ENCODE measurements around the gene TSPEAR. TPM values are rescaled to one million over a fixed set of nuclear protein-coding genes. Genes with fewer than 3 reads are reported as not detected.

TSPEAR gene
- total RNA-seq, 2 donors from 2014 or later, result 1.5 to 6.0 TPM

GRCh38 chr21:44478124-44478800, 233.1 kb downstream of the TSPEAR start:
- DNase-seq, result no peak
- Histone ChIP-seq H3K4me1 (ENCODE audit: control insufficient read depth, insufficient read depth, low read length) (no peaks in the 10 kb centered on the region), H3K9me3 (ENCODE audit: control insufficient read depth, low read length) (peaks cover 10% of the 10 kb centered on the region), H3K27me3 (ENCODE audit: control insufficient read depth, insufficient read depth, low read length, poor library complexity, severe bottlenecking) (no peaks in the 10 kb centered on the region), H3K9ac (ENCODE audit: extremely low read depth, low read length, poor library complexity, severe bottlenecking) (no peak overlapping the region), H3K4me3 (ENCODE audit: low read length) (no peak overlapping the region), H3K36me3 (ENCODE audit: control insufficient read depth, insufficient read depth, low read length) (peaks cover 46% of the 10 kb centered on the region), H3K27ac (ENCODE audit: low read depth, low read length) (no peak overlapping the region)
- H3K4me3 Mint-ChIP-seq, result no peak overlapping the region
- 92 to 95% methylated on average over 15 to 16 of the region's 16 CpGs for WGBS, 2 experiments (ENCODE audit: insufficient coverage in 1 of 2, insufficient read length in 1 of 2)
- no peaks in the 10 kb centered on the region for H3K27me3 Mint-ChIP-seq (ENCODE audit: insufficient read depth)
- H3K4me1 Mint-ChIP-seq, result peaks cover 9% of the 10 kb centered on the region
- H3K9me3 Mint-ChIP-seq, result peaks cover 17% of the 10 kb centered on the region
- no peak overlapping the region for H3K27ac Mint-ChIP-seq
- TF ChIP-seq CTCF (conservative IDR thresholded peaks at IDR 0.05), result no peak
- peaks cover 7% of the 10 kb centered on the region for H3K36me3 Mint-ChIP-seq (ENCODE audit: low read depth)

- Histone ChIP-seq H3K36me3 (ENCODE audit: control insufficient read depth, insufficient read depth, low read length) (peaks cover 48% of the 10 kb centered on the region), H3K9ac (ENCODE audit: extremely low read depth, low read length, poor library complexity, severe bottlenecking) (no peak overlapping the region), H3K9me3 (ENCODE audit: control insufficient read depth, low read length) (peaks cover 5% of the 10 kb centered on the region), H3K4me1 (ENCODE audit: control insufficient read depth, insufficient read depth, low read length) (no peaks in the 10 kb centered on the region), H3K27ac (ENCODE audit: low read depth, low read length) (no peak overlapping the region), H3K4me3 (ENCODE audit: low read length) (no peak overlapping the region), H3K27me3 (ENCODE audit: control insufficient read depth, insufficient read depth, low read length, poor library complexity, severe bottlenecking) (no peaks in the 10 kb centered on the region)
- H3K27me3 Mint-ChIP-seq (ENCODE audit: insufficient read depth), result no peaks in the 10 kb centered on the region
- 89 to 94% methylated on average over 7 of the region's 7 CpGs for WGBS, 2 experiments (ENCODE audit: insufficient coverage in 1 of 2, insufficient read length in 1 of 2)
- DNase-seq, result no peak
- H3K36me3 Mint-ChIP-seq (ENCODE audit: low read depth), result peaks cover 7% of the 10 kb centered on the region
- TF ChIP-seq CTCF (conservative IDR thresholded peaks at IDR 0.05), result no peak
- peaks cover 17% of the 10 kb centered on the region for H3K9me3 Mint-ChIP-seq
- H3K4me3 Mint-ChIP-seq, result no peak overlapping the region
- peaks cover 9% of the 10 kb centered on the region for H3K4me1 Mint-ChIP-seq
- H3K27ac Mint-ChIP-seq, result no peak overlapping the region
These were observed 233.7 kb downstream of the TSPEAR start for GRCh38 chr21:44477712-44478111.

DNA sequence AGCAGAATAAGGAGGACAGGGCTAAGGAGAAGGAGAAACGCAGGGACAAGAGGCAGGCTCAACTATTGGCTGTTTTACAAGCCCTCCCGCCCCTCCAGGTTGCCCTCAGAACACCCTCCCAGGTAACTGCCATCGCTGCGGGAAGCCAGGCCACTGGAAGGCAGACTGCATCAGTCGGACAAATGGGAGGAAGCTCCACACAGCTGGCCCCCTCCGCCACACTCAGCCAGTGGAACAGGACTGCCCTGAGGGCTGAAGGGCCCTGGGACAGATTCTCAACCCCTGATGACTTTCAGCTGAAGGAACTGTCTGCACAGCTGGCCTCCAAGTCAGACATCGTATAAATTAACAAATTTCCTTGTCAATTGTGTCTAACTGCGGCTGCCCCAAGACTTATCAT, 234.2 kb downstream of the TSPEAR start:
- no peak for TF ChIP-seq CTCF (conservative IDR thresholded peaks at IDR 0.05)

More for the DNA sequence above, 234.2 kb downstream of the TSPEAR start:
- Histone ChIP-seq H3K27me3 (ENCODE audit: control insufficient read depth, insufficient read depth, low read length, poor library complexity, severe bottlenecking) (no peaks in the 10 kb centered on the region), H3K36me3 (ENCODE audit: control insufficient read depth, insufficient read depth, low read length) (peaks cover 54% of the 10 kb centered on the region), H3K9me3 (ENCODE audit: control insufficient read depth, low read length) (peaks cover 5% of the 10 kb centered on the region), H3K9ac (ENCODE audit: extremely low read depth, low read length, poor library complexity, severe bottlenecking) (no peak overlapping the region), H3K27ac (ENCODE audit: low read depth, low read length) (no peak overlapping the region), H3K4me1 (ENCODE audit: control insufficient read depth, insufficient read depth, low read length) (no peaks in the 10 kb centered on the region), H3K4me3 (ENCODE audit: low read length) (no peak overlapping the region)
- no peak overlapping the region for H3K27ac Mint-ChIP-seq
- peaks cover 3% of the 10 kb centered on the region for H3K4me1 Mint-ChIP-seq
- no peaks in the 10 kb centered on the region for H3K27me3 Mint-ChIP-seq (ENCODE audit: insufficient read depth)
- H3K9me3 Mint-ChIP-seq, result peaks cover 17% of the 10 kb centered on the region
- 91 to 93% methylated on average over 2 to 8 of the region's 8 CpGs for WGBS, 2 experiments (ENCODE audit: insufficient coverage in 1 of 2, insufficient read length in 1 of 2)
- H3K4me3 Mint-ChIP-seq, result no peak overlapping the region
- H3K36me3 Mint-ChIP-seq (ENCODE audit: low read depth), result peaks cover 9% of the 10 kb centered on the region
- no peak for DNase-seq

All from endodermal cell (in vitro differentiated cells).